HepG2 (cell line): ENCODE data around the gene MARF1. TPM values are rescaled to one million over a fixed set of nuclear protein-coding genes. Genes with fewer than 3 reads are reported as not detected.

Experiments
- ATAC-seq: fragments of 200-7000 bp; cut with Tn5 transposase; 3 replicates; pipeline ENCODE4 v1.9.1; 2020; ENCODE audit warnings: mild to moderate bottlenecking, moderate library complexity
- BruUV-seq: library from RNA; stranded (reverse); fragments of 400-500 nt; replicated peaks from 2 replicates; lab custom pipeline; 2021; lab: Mats Ljungman, UMichigan
- CTCF ChIA-PET: fragments of 300-600 bp; formaldehyde crosslinking; extraction: SDS; loops from one replicate; lab custom pipeline; 2021; ENCODE audit warnings: low total read pairs, inconsistent platforms, low intra/inter-chr PET ratio; lab: Yijun Ruan, JAX
- POLR2A ChIA-PET: fragments of 350-600 bp; sonication (Branson Sonifier 250); formaldehyde crosslinking; loops from one replicate; lab custom pipeline; 2020; ENCODE audit warnings: antibody characterized with exemption, inconsistent platforms; lab: Yijun Ruan, JAX
- DNase-seq: peaks from one replicate; pipeline ENCODE4 v3.0.0-alpha.2; 2015; ENCODE audit warnings: low spot score
- FAIRE-seq: peaks from 3 replicates; lab custom pipeline; 2011; peaks lifted over from hg19 to GRCh38; lab: Jason Lieb, UNC
- H2AFZ ChIP-seq: one replicate; pipeline ENCODE4 v1.6.1; 2011; ENCODE audit warnings: low read length, inconsistent platforms
- H3K27ac ChIP-seq: fragments of 300-600 bp; 3 replicates; pipeline ENCODE4 v1.8.0; 2011; ENCODE audit warnings: mixed run types, mild to moderate bottlenecking, mixed read lengths, low read length, inconsistent platforms; ENCODE audit not compliant: insufficient read depth; ENCODE audit errors: extremely low read length
- H3K27me3 ChIP-seq, 2 experiments: fragments of 200-600 bp in 1 of 2; 2 replicates in 1 of 2; 3 replicates in 1 of 2; pipeline versions ENCODE4 v1.6.0 to v1.8.0; 2011; ENCODE audit warnings: low read length in 2 of 2, mild to moderate bottlenecking in 2 of 2, moderate library complexity in 2 of 2, inconsistent platforms in 1 of 2; ENCODE audit not compliant: insufficient read depth in 2 of 2, control insufficient read depth in 1 of 2
- H3K36me3 ChIP-seq, 2 experiments: fragments of 200-600 bp in 1 of 2; replicated peaks in 1 of 2; 2 replicates in 1 of 2; 3 replicates in 1 of 2; pipeline versions ENCODE4 v1.5.1 to v1.8.0; 2011; ENCODE audit warnings: low read length in 2 of 2, inconsistent platforms in 1 of 2; ENCODE audit not compliant: insufficient read depth in 2 of 2, control insufficient read depth in 1 of 2
- H3K4me1 ChIP-seq: 2 replicates; pipeline ENCODE4 v1.5.1; 2012; ENCODE audit warnings: low read length, inconsistent platforms; ENCODE audit not compliant: insufficient read depth
- H3K4me2 ChIP-seq: 2 replicates; pipeline ENCODE4 v1.6.0; 2011; ENCODE audit warnings: low read depth, low read length, inconsistent platforms
- H3K4me3 ChIP-seq, 3 experiments: fragments of 200-600 bp in 1 of 3; sonication (generic), shearing (Covaris generic) in 1 of 3; replicated peaks in 1 of 3; 2 replicates each; pipeline ENCODE4 v1.5.1; 2011 to 2016; ENCODE audit warnings: low read length in 3 of 3, inconsistent platforms in 2 of 3, low read depth in 2 of 3, mild to moderate bottlenecking in 2 of 3, control low read depth in 1 of 3, mixed read lengths in 1 of 3; ENCODE audit not compliant: insufficient read depth in 1 of 3
- H3K79me2 ChIP-seq: one replicate; pipeline ENCODE4 v1.6.1; 2011; ENCODE audit warnings: low read length, inconsistent platforms; ENCODE audit not compliant: insufficient read depth
- H3K9ac ChIP-seq: 2 replicates; pipeline ENCODE4 v1.6.0; 2011; ENCODE audit warnings: mild to moderate bottlenecking, low read depth, low read length, inconsistent platforms; ENCODE audit not compliant: insufficient read depth
- H3K9me3 ChIP-seq: 2 replicates; pipeline ENCODE4 v1.5.1; 2012; ENCODE audit warnings: mild to moderate bottlenecking, low read length
- H4K20me1 ChIP-seq: 2 replicates; pipeline ENCODE4 v1.6.0; 2011; ENCODE audit warnings: inconsistent platforms, mild to moderate bottlenecking, low read length, moderate library complexity; ENCODE audit not compliant: insufficient read depth
- ATF4 ChIP-seq, 2 experiments: fragments of 450-650 bp in 1 of 2; sonication (generic) in 1 of 2; formaldehyde crosslinking; IDR thresholded peaks; 2 replicates each; pipeline versions ENCODE4 v1.5.0 to v1.8.0; 2020 to 2022; ENCODE audit warnings: mild to moderate bottlenecking in 1 of 2, missing genetic modification reagents in 1 of 2
- ZKSCAN1 ChIP-seq: fragments of 150-350 bp; IDR thresholded peaks from 2 replicates; pipeline ENCODE4 v1.6.1; 2014; ENCODE audit warnings: low read length
- ZMYM3 ChIP-seq: sonication (generic); formaldehyde crosslinking; IDR thresholded peaks from 2 replicates; pipeline ENCODE4 v1.5.1; 2020; ENCODE audit warnings: mild to moderate bottlenecking, missing genetic modification reagents
- ZNF207 ChIP-seq: fragments of 450-650 bp; IDR thresholded peaks from 2 replicates; pipeline ENCODE4 v1.6.1; 2016; ENCODE audit warnings: antibody characterized with exemption, borderline replicate concordance
- ZSCAN30 ChIP-seq: sonication (generic); formaldehyde crosslinking; IDR thresholded peaks from 2 replicates; pipeline ENCODE4 v1.5.0; 2020; ENCODE audit warnings: mild to moderate bottlenecking, missing genetic modification reagents
- WGBS: methylation state at CpG from one replicate; pipeline ENCODE4 v1.1.6; 2017; ENCODE audit warnings: low lambda C conversion rate; 5-methylcytosine and 5-hydroxymethylcytosine counted together
- in situ Hi-C: cut with HindIII; loops from 2 replicates; pipeline ENCODE4 v1.10.0; 2017; ENCODE audit warnings: low pct_unique_long_range_greater_than_20kb; ENCODE audit not compliant: extremely low pct_ligation_motif_present
- intact Hi-C: fragments of 100-400 bp; cut with micrococcal nuclease; formaldehyde crosslinking; loops from one replicate; pipeline ENCODE4 v1.10.0; 2022; ENCODE audit not compliant: unreplicated experiment
- polyA plus RNA-seq, 8 experiments: library from polyadenylated mRNA; depleted of rRNA in 3 of 8; stranded (reverse) in 7 of 8; unstranded in 1 of 8; fragments of >200 nt; fragmentation: Illumina TruSeq in 4 of 8; extraction: Trizol in 4 of 8; gene quantifications; 2 replicates each; pipeline versions ENCODE4 v1.2.1 to v1.2.3, GENCODE V29; 2011 to 2016; ENCODE audit warnings: low read depth in 4 of 8, missing spikeins in 1 of 8, mixed read lengths in 1 of 8; ENCODE audit not compliant: insufficient read depth in 1 of 8
- total RNA-seq, 5 experiments: library from RNA; depleted of rRNA; stranded (reverse); fragments of >200 nt; fragmentation: Illumina TruSeq; extraction: Trizol; gene quantifications; 2 replicates each; pipeline ENCODE4 v1.2.3, GENCODE V29; 2016; ENCODE audit warnings: low read depth in 1 of 5
- TF ChIP-seq, protein P1 (sequence below): sonication (generic); formaldehyde crosslinking; IDR thresholded peaks from 2 replicates; pipeline ENCODE4 v1.5.0; 2020; ENCODE audit warnings: missing genetic modification reagents
- TF ChIP-seq, protein P2 (sequence below): sonication (generic); formaldehyde crosslinking; IDR thresholded peaks from 2 replicates; pipeline ENCODE4 v1.5.1; 2020; ENCODE audit warnings: mild to moderate bottlenecking, missing genetic modification reagents, borderline replicate concordance

Gene MARF1
- total and polyA plus RNA-seq, 2 of the 13 experiments (the other 11 are each of a cell fraction or from before 2014, with no cell fraction given): 8.7 to 20.7 TPM

- TF ChIP-seq ATF4 (CRISPR knock-in tag; IDR thresholded peaks at IDR 0.05) (no peak), ZMYM3 (peak; percentile 73)
These were observed 89.5 kb downstream of the MARF1 start (continued) for GRCh38 chr16:15553313-15554088.

- DNase-seq (no peak), FAIRE-seq (no peak)
- Histone ChIP-seq H3K79me2 (no peaks in the 10 kb centered on the region), H2AFZ (no peak overlapping the region), H3K27me3 (no peaks in the 10 kb centered on the region), H3K4me1 (peaks cover 28% of the 10 kb centered on the region), H3K4me2 (no peak overlapping the region), H3K27ac (no peak overlapping the region), H3K9ac (no peak overlapping the region), H4K20me1 (no peaks in the 10 kb centered on the region), H3K36me3 (no peaks in the 10 kb centered on the region)
- no TSS peak for BruUV-seq
- POLR2A ChIA-PET: interaction anchor here (0.7 to 2.3 kb wide), 2 partner anchors 23 to 90 kb away, joined by 4 to 7 read pairs; partner anchors contain the start of gene MARF1
- in situ Hi-C loops (no loop called here), intact Hi-C loops (no loop called here)
- no peak for TF ChIP-seq ZNF207
- TF ChIP-seq, protein P1, sequence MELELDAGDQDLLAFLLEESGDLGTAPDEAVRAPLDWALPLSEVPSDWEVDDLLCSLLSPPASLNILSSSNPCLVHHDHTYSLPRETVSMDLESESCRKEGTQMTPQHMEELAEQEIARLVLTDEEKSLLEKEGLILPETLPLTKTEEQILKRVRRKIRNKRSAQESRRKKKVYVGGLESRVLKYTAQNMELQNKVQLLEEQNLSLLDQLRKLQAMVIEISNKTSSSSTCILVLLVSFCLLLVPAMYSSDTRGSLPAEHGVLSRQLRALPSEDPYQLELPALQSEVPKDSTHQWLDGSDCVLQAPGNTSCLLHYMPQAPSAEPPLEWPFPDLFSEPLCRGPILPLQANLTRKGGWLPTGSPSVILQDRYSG: no peak
- TF ChIP-seq ZSCAN30 (CRISPR knock-in tag): no peak
- TF ChIP-seq, protein P2, sequence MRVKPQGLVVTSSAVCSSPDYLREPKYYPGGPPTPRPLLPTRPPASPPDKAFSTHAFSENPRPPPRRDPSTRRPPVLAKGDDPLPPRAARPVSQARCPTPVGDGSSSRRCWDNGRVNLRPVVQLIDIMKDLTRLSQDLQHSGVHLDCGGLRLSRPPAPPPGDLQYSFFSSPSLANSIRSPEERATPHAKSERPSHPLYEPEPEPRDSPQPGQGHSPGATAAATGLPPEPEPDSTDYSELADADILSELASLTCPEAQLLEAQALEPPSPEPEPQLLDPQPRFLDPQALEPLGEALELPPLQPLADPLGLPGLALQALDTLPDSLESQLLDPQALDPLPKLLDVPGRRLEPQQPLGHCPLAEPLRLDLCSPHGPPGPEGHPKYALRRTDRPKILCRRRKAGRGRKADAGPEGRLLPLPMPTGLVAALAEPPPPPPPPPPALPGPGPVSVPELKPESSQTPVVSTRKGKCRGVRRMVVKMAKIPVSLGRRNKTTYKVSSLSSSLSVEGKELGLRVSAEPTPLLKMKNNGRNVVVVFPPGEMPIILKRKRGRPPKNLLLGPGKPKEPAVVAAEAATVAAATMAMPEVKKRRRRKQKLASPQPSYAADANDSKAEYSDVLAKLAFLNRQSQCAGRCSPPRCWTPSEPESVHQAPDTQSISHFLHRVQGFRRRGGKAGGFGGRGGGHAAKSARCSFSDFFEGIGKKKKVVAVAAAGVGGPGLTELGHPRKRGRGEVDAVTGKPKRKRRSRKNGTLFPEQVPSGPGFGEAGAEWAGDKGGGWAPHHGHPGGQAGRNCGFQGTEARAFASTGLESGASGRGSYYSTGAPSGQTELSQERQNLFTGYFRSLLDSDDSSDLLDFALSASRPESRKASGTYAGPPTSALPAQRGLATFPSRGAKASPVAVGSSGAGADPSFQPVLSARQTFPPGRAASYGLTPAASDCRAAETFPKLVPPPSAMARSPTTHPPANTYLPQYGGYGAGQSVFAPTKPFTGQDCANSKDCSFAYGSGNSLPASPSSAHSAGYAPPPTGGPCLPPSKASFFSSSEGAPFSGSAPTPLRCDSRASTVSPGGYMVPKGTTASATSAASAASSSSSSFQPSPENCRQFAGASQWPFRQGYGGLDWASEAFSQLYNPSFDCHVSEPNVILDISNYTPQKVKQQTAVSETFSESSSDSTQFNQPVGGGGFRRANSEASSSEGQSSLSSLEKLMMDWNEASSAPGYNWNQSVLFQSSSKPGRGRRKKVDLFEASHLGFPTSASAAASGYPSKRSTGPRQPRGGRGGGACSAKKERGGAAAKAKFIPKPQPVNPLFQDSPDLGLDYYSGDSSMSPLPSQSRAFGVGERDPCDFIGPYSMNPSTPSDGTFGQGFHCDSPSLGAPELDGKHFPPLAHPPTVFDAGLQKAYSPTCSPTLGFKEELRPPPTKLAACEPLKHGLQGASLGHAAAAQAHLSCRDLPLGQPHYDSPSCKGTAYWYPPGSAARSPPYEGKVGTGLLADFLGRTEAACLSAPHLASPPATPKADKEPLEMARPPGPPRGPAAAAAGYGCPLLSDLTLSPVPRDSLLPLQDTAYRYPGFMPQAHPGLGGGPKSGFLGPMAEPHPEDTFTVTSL (CRISPR knock-in tag): 0 out of 2 replicates have a peak, but pooled peaks have one; percentile 11
- peak; percentile 80 for TF ChIP-seq ZKSCAN1
- TF ChIP-seq, all 625 proteins: peak for 2
- no peak for ATAC-seq
- CTCF ChIA-PET: no interaction called here
- Histone ChIP-seq H3K9me3 (no peaks in the 10 kb centered on the region), H3K4me3 (no peak overlapping the region)
- 59% methylated on average over 6 of the region's 6 CpGs for WGBS
These were observed 90.4 kb downstream of the MARF1 start for GRCh38 chr16:15552507-15552906.
